H1 (cell line): Measurements from ENCODE around the gene LRRC18. TPM values are rescaled to one million over a fixed set of nuclear protein-coding genes. Genes with fewer than 3 reads are reported as not detected.

ENCODE experiments used
- CTCF ChIA-PET: fragments of 300-600 bp; sonication (Branson Sonifier 250); formaldehyde crosslinking; loops from one replicate; lab custom pipeline; 2021; ENCODE audit not compliant: partially characterized antibody; lab: Charles Lee
- POLR2A ChIA-PET: fragments of 300-600 bp; sonication (Branson Sonifier 250); formaldehyde crosslinking; loops from one replicate; lab custom pipeline; 2021; ENCODE audit warnings: inconsistent platforms; ENCODE audit not compliant: partially characterized antibody; lab: Charles Lee
- DNase-seq, 2 experiments: peaks; one replicate each; pipeline versions ENCODE4 v3.0.0 to v3.0.0-alpha.2; 2010 to 2022; ENCODE audit warnings: low spot score in 2 of 2, low read depth in 1 of 2, mixed read lengths in 1 of 2
- FAIRE-seq: peaks from 2 replicates; lab custom pipeline; 2011; peaks lifted over from hg19 to GRCh38; lab: Jason Lieb, UNC
- H2AFZ ChIP-seq: 2 replicates; pipeline ENCODE4 v1.8.1; 2012; ENCODE audit warnings: low read length, inconsistent platforms
- H2AK5ac ChIP-seq: 2 replicates; pipeline ENCODE4 v1.6.1; 2013; ENCODE audit warnings: low read depth, low read length
- H2BK120ac ChIP-seq: replicated peaks from 2 replicates; pipeline ENCODE3; 2013; ENCODE audit warnings: low read depth, low read length, inconsistent platforms
- H2BK12ac ChIP-seq: 2 replicates; pipeline ENCODE4 v1.6.1; 2013; ENCODE audit warnings: low read depth, low read length
- H2BK15ac ChIP-seq: 2 replicates; pipeline ENCODE4 v1.6.1; 2013; ENCODE audit warnings: low read length
- H2BK20ac ChIP-seq: 2 replicates; pipeline ENCODE4 v1.6.1; 2013; ENCODE audit warnings: low read length
- H2BK5ac ChIP-seq: 2 replicates; pipeline ENCODE4 v1.6.1; 2013; ENCODE audit warnings: low read depth, low read length
- H3K14ac ChIP-seq: 2 replicates; pipeline ENCODE4 v1.6.1; 2013; ENCODE audit warnings: inconsistent platforms; ENCODE audit not compliant: insufficient read length
- H3K18ac ChIP-seq: 2 replicates; pipeline ENCODE4 v1.6.1; 2013; ENCODE audit warnings: low read length; ENCODE audit errors: extremely low read depth
- H3K23ac ChIP-seq: 2 replicates; pipeline ENCODE4 v1.6.1; 2013; ENCODE audit warnings: inconsistent platforms; ENCODE audit not compliant: insufficient read length
- H3K23me2 ChIP-seq: 2 replicates; pipeline ENCODE4 v1.6.1; 2013; ENCODE audit warnings: low read depth, low read length
- H3K27ac ChIP-seq: 2 replicates; pipeline ENCODE4 v1.6.1; 2011; ENCODE audit warnings: low read depth, low read length, inconsistent platforms
- H3K27me3 ChIP-seq, 4 experiments: replicated peaks in 1 of 4; 1 replicate in 1 of 4; 2 replicates in 3 of 4; pipeline versions ENCODE4 v1.6.1 to v1.8.1; 2011 to 2013; ENCODE audit warnings: low read length in 3 of 4, mild to moderate bottlenecking in 3 of 4, inconsistent platforms in 2 of 4, mixed read lengths in 2 of 4, moderate library complexity in 1 of 4; ENCODE audit not compliant: control insufficient read depth in 3 of 4, insufficient read depth in 3 of 4; ENCODE audit errors: extremely low read depth in 1 of 4
- H3K36me3 ChIP-seq, 4 experiments: 2 replicates each; pipeline versions ENCODE4 v1.6.1 to v1.8.1; 2011 to 2013; ENCODE audit warnings: mild to moderate bottlenecking in 4 of 4, low read length in 3 of 4, moderate library complexity in 2 of 4, control low read depth in 1 of 4, inconsistent platforms in 1 of 4; ENCODE audit not compliant: insufficient read depth in 4 of 4, control insufficient read depth in 2 of 4
- H3K4ac ChIP-seq: replicated peaks from 2 replicates; pipeline ENCODE3; 2013; ENCODE audit warnings: low read length, low read depth, mixed read lengths, inconsistent platforms; ENCODE audit not compliant: insufficient read length
- H3K4me1 ChIP-seq, 4 experiments: replicated peaks in 1 of 4; 1 replicate in 1 of 4; 2 replicates in 3 of 4; pipeline versions ENCODE4 v1.6.1 to v1.8.1; 2011 to 2013; ENCODE audit warnings: low read length in 3 of 4, inconsistent platforms in 2 of 4, mixed read lengths in 1 of 4; ENCODE audit not compliant: insufficient read depth in 4 of 4, control insufficient read depth in 3 of 4
- H3K4me2 ChIP-seq, 2 experiments: 2 replicates each; pipeline versions ENCODE4 v1.6.1 to v1.8.1; 2011 to 2013; ENCODE audit warnings: low read depth in 2 of 2, low read length in 2 of 2, control low read depth in 1 of 2, inconsistent platforms in 1 of 2, mild to moderate bottlenecking in 1 of 2; ENCODE audit not compliant: insufficient read depth in 1 of 2
- H3K4me3 ChIP-seq, 4 experiments: fragments of 200-600, 300-600 bp in 1 of 4; sonication (generic), shearing (Covaris generic), sonication (Bioruptor Twin) in 1 of 4; 2 replicates each; pipeline versions ENCODE4 v1.5.1 to v1.8.1; 2011 to 2016; ENCODE audit warnings: low read length in 4 of 4, low read depth in 3 of 4, control low read depth in 2 of 4, inconsistent platforms in 2 of 4, mild to moderate bottlenecking in 2 of 4, mixed read lengths in 1 of 4, moderate library complexity in 1 of 4; ENCODE audit not compliant: insufficient read depth in 2 of 4; ENCODE audit errors: extremely low read depth in 1 of 4
- H3K56ac ChIP-seq: replicated peaks from 2 replicates; pipeline ENCODE3; 2013; ENCODE audit warnings: low read depth, mild to moderate bottlenecking, mixed read lengths, low read length, inconsistent platforms; ENCODE audit not compliant: insufficient read length
- H3K79me1 ChIP-seq: 2 replicates; pipeline ENCODE4 v1.6.1; 2013; ENCODE audit warnings: low read depth, low read length, control low read depth
- H3K79me2 ChIP-seq, 2 experiments: 2 replicates each; pipeline versions ENCODE4 v1.6.1 to v1.8.1; 2012 to 2013; ENCODE audit warnings: low read length in 2 of 2, mild to moderate bottlenecking in 2 of 2, inconsistent platforms in 1 of 2; ENCODE audit not compliant: insufficient read depth in 2 of 2, control insufficient read depth in 1 of 2
- H3K9ac ChIP-seq, 4 experiments: replicated peaks in 1 of 4; 1 replicate in 1 of 4; 2 replicates in 3 of 4; pipeline versions ENCODE4 v1.6.1 to v1.8.1; 2011 to 2013; ENCODE audit warnings: low read depth in 3 of 4, low read length in 3 of 4, control low read depth in 2 of 4, mild to moderate bottlenecking in 2 of 4, moderate library complexity in 2 of 4, inconsistent platforms in 1 of 4; ENCODE audit errors: extremely low read depth in 1 of 4
- H3K9me3 ChIP-seq, 2 experiments: 2 replicates each; pipeline versions ENCODE4 v1.6.1 to v1.8.1; 2012 to 2013; ENCODE audit warnings: mild to moderate bottlenecking in 2 of 2, moderate library complexity in 2 of 2, control low read depth in 1 of 2, inconsistent platforms in 1 of 2, low read depth in 1 of 2, low read length in 1 of 2, mixed read lengths in 1 of 2; ENCODE audit not compliant: insufficient read depth in 2 of 2
- H4K20me1 ChIP-seq, 2 experiments: replicated peaks in 1 of 2; 2 replicates each; pipeline versions ENCODE3 to v1.8.1; 2011 to 2013; ENCODE audit warnings: inconsistent platforms in 2 of 2, low read length in 2 of 2, mild to moderate bottlenecking in 1 of 2; ENCODE audit not compliant: insufficient read depth in 2 of 2, control insufficient read depth in 1 of 2
- H4K5ac ChIP-seq: 2 replicates; pipeline ENCODE4 v1.6.1; 2013; ENCODE audit warnings: low read length, low read depth, mixed read lengths, inconsistent platforms; ENCODE audit not compliant: insufficient read length
- H4K8ac ChIP-seq: 2 replicates; pipeline ENCODE4 v1.8.0; 2013; ENCODE audit warnings: mild to moderate bottlenecking, moderate library complexity, low read length, inconsistent platforms; ENCODE audit not compliant: insufficient read depth; ENCODE audit errors: extremely low read depth
- H4K91ac ChIP-seq: replicated peaks from 2 replicates; pipeline ENCODE3; 2013; ENCODE audit warnings: low read length, mixed read lengths, inconsistent platforms; ENCODE audit not compliant: insufficient read length
- ATF2 ChIP-seq: IDR thresholded peaks from 2 replicates; pipeline ENCODE4 v1.6.1; 2012; ENCODE audit warnings: low read length, inconsistent platforms
- CHD2 ChIP-seq: IDR thresholded peaks from 2 replicates; pipeline ENCODE4 v1.6.1; 2012; ENCODE audit warnings: low read length, improper control_type of control experiment
- HDAC2 ChIP-seq, 2 experiments: fragments of 300-600 bp in 1 of 2; sonication (generic) in 1 of 2; IDR thresholded peaks; 2 replicates each; pipeline ENCODE4 v1.6.1; 2011 to 2012; ENCODE audit warnings: low read depth in 2 of 2, low read length in 2 of 2, mild to moderate bottlenecking in 2 of 2, moderate library complexity in 2 of 2, borderline replicate concordance in 1 of 2, inconsistent platforms in 1 of 2
- JUN ChIP-seq: IDR thresholded peaks from 2 replicates; pipeline ENCODE4 v1.6.1; 2011; ENCODE audit warnings: low read depth, mild to moderate bottlenecking, improper control_type of control experiment, low read length
- NANOG ChIP-seq: IDR thresholded peaks from 2 replicates; pipeline ENCODE4 v1.6.1; 2011; ENCODE audit warnings: low read length, low read depth, mild to moderate bottlenecking, inconsistent platforms; ENCODE audit not compliant: insufficient read depth, poor library complexity, severe bottlenecking
- RBBP5 ChIP-seq: IDR thresholded peaks from 2 replicates; pipeline ENCODE4 v1.7.1; 2012; ENCODE audit warnings: low read depth, mild to moderate bottlenecking, inconsistent platforms, low read length, moderate library complexity, borderline replicate concordance
- SAP30 ChIP-seq: fragments of 300-600 bp; sonication (generic); IDR thresholded peaks from 2 replicates; pipeline ENCODE4 v1.7.1; 2012; ENCODE audit warnings: low read length, moderate library complexity, mild to moderate bottlenecking, inconsistent platforms; ENCODE audit not compliant: insufficient read depth, insufficient replicate concordance
- SIRT6 ChIP-seq: IDR thresholded peaks from one replicate; pipeline ENCODE4 v1.7.1; 2012; ENCODE audit warnings: low read length, inconsistent platforms
- SP2 ChIP-seq: IDR thresholded peaks from 2 replicates; pipeline ENCODE4 v1.6.1; 2012; ENCODE audit warnings: mild to moderate bottlenecking, low read length, inconsistent platforms
- YY1 ChIP-seq: IDR thresholded peaks from 2 replicates; pipeline ENCODE4 v1.6.1; 2011; ENCODE audit warnings: low read depth, mild to moderate bottlenecking, low read length
- WGBS, 2 experiments: shearing (Covaris generic) in 1 of 2; methylation state at CpG; one replicate each; pipeline versions ENCODE4 v1.1.6 to v1.1.7; 2013 to 2015; ENCODE audit warnings: low lambda C conversion rate in 2 of 2, mixed read lengths in 2 of 2, inconsistent platforms in 1 of 2, low coverage in 1 of 2, missing lambda C conversion rate in 1 of 2; ENCODE audit not compliant: insufficient replicate concordance in 2 of 2, insufficient coverage in 1 of 2, insufficient read length in 1 of 2; ENCODE audit errors: extremely low coverage in 1 of 2, missing lambda C conversion rate in 1 of 2; 5-methylcytosine and 5-hydroxymethylcytosine counted together
- polyA plus RNA-seq, 7 experiments: library from polyadenylated mRNA; depleted of rRNA in 3 of 7; stranded (reverse) in 5 of 7; unstranded in 2 of 7; fragments of >200 nt in 5 of 7; fragments of 200-250 nt in 2 of 7; gene quantifications; 1 replicate in 5 of 7; 2 replicates in 1 of 7; 4 replicates in 1 of 7; pipeline versions ENCODE4 v1.2.1 to v1.2.3, GENCODE V29; 2011 to 2013; ENCODE audit warnings: missing spikeins in 2 of 7, mixed read lengths in 2 of 7
- total RNA-seq: library from RNA; stranded (reverse); fragmentation: NEBNext Ultra II Directional; extraction: Animal tissue kit (Norgen Biotek cat#: 25700); gene quantifications from 2 replicates; pipeline ENCODE4 v1.2.1, GENCODE V29; 2021

Gene LRRC18
- total and polyA plus RNA-seq, 2 of the 8 experiments (the other 6 are each of a cell fraction or from before 2014, with no cell fraction given) = not detected

GRCh38 chr10:48884179-48885045 is 55.2 kb downstream of the LRRC18 start:
- Histone ChIP-seq H3K79me2 (no peaks in the 10 kb centered on the region), H3K9ac (no peak overlapping the region), H4K20me1 (no peaks in the 10 kb centered on the region), H3K4ac (no peak overlapping the region), H3K18ac (no peak overlapping the region), H2AFZ (no peak overlapping the region), H3K9me3 (no peaks in the 10 kb centered on the region), H3K56ac (no peak overlapping the region), H3K27ac (no peak overlapping the region), H3K23ac (no peak overlapping the region), H3K79me1 (no peaks in the 10 kb centered on the region), H3K27me3 (no peaks in the 10 kb centered on the region), H3K4me3 (no peak overlapping the region), H3K4me1 (peaks cover 0 to 2% (median 0%) of the 10 kb centered on the region in 4 experiments; a peak in 1 of 7 replicates), H4K91ac (no peak overlapping the region), H2BK120ac (no peak overlapping the region), H4K8ac (no peak overlapping the region), H2BK20ac (no peak overlapping the region), H3K14ac (no peak overlapping the region), H2BK15ac (no peak overlapping the region), H2BK12ac (no peak overlapping the region), H3K23me2 (no peaks in the 10 kb centered on the region), H3K36me3 (no peaks in the 10 kb centered on the region), H2BK5ac (no peak overlapping the region), H3K4me2 (no peak overlapping the region), H4K5ac (no peak overlapping the region), H2AK5ac (peak overlapping the region; percentile 61; the same call in 1 of the 2 replicates)
- FAIRE-seq (no peak), DNase-seq (peak in 1 of 2 experiments; percentile 11)
- WGBS, 2 experiments = 89% methylated on average over 9 of the region's 9 CpGs; no CpG with 5 or more reads in 1 of the 2 experiments
- ChIA-PET POLR2A (no interaction called here), CTCF (interaction anchor here (0.6 to 3.3 kb wide), 17 partner anchors 8 to 628 kb away, joined by 3 to 14 read pairs (median 4); no protein-coding TSS in a partner anchor)
- TF ChIP-seq SP2 = no peak
- no peak for TF ChIP-seq SIRT6
- no peak for TF ChIP-seq CHD2
- no peak for TF ChIP-seq JUN
- no peak for TF ChIP-seq YY1
- TF ChIP-seq HDAC2 (IDR thresholded peaks at IDR 0.05; ENCODE audit: borderline replicate concordance in 1 of 2, low read depth in 2 of 2, low read length in 2 of 2) = no peak
- no peak for TF ChIP-seq RBBP5
- no peak for TF ChIP-seq ATF2
- TF ChIP-seq SAP30 = no peak
- no peak for TF ChIP-seq NANOG
